Measurements from ENCODE around the gene EFCAB12.

EFCAB12 gene

DNA sequence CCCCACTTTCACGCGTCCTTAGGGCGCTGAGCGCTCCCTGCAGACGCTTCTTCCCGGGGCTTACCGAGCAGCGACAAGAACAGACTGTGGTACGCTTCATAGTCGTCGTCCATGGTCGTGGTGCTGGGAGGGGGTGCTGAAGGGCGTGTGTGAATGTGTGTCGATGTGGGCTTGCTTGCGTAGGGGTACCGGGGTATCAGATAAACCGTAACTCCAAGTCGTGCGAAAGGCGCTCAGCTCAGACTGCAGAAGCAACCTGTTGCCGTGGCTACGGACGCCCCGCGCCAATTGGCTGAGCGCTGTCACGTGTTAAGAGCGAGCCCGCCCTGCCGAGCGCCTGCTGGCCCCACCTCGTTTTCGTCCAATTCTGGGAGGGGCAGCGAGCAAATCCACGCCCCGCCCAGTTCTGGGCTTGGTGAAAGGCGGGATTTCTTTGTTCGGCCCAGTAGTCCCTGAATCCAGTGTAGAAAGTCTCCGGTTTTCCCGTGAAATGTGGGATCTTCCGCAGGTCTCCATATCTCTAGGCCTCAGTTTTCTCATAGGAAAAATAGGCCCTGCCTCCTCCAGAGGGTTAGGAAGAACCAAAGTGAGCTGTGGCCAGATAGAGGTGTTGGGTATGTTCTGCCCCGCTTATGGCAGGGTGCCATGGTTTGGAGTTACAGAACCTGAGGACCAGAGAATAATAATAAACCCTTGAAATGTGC, at the start of gene EFCAB12:
EFCAB12 (minus strand) TSS at position 261 of the 704 bp plus-strand sequence; CDS start at position 113, 148 bp downstream.
- peak; percentile 99 for DNase-seq

DNA sequence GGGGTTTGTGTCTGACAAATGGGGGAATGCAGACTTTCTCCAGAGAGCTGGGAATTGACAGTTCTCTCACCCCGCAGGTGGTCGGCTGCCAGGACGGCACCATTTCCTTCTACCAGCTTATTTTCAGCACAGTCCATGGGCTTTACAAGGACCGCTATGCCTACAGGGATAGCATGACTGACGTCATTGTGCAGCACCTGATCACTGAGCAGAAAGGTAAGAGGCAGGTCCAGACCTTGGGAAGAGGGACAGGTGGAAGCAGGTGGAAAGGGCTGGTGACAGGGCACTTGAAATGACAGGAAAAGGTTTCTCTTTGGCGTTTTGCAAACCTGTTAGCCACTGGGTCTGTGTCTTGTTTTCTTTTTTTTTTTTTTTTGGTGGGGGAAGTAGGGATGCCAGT, 48.1 kb upstream of the EFCAB12 start:
- no peak for DNase-seq

- no peak for DNase-seq
Measured at GRCh38 chr3:129475863-129476262, 47.4 kb upstream of the EFCAB12 start.

DNA sequence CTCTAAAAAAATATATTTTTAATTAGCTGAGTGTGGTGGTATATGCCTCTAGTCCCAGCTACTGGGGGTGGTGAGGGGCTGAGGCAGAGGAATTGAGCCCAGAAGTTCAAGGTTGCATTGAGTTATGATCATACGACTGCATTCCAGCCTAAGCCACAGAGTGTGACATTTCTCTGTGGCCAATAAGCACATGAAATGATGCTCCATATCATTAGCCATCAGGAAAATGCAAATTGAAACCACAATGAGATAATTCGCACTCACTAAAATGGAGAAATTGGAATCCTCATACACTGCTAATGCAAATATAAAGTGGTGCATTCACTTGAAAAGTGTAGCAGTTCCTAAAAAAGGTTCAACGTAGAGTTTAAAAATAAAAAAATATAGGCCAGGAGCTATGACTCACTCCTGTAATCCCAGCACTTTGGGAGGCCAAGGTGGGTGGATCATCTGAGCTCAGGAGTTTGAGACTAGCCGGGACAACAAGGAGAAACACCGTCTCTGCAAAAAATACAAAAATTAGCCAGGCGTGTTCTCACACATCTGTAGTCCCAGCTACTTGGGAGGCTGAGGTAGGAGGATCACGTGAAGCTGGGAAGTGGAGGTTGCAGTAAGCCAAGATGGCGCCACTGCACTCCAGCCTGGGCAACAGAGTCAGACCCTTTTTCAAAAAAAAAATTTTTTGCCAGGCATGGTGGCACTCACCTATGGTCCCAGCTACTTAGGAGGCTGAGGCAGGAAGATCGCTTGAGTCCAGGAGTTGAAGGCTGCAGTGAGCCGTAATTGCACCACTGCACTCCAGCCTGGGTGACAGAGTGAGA, 46.8 kb upstream of the EFCAB12 start:
- no peak for DNase-seq

DNA sequence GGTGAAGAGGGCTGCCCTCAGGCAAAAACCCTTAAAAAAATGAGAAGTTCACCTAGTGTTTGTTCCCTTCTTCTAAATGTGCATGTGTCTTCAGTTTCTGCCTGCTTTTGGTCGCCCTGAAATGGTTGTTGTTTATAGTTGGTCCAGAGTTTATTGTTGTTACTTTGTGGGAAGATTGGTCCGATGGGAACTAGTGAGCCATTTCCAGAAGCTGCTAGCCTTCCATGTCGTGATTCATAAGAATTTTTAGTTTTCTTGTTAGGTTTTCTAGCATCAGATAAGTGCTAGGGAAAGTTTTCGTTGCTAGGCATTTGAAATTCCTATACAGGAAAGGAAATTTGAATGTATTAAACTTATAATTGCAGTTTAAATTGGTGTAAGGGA, 45.3 kb upstream of the EFCAB12 start:
- no peak for DNase-seq

DNA sequence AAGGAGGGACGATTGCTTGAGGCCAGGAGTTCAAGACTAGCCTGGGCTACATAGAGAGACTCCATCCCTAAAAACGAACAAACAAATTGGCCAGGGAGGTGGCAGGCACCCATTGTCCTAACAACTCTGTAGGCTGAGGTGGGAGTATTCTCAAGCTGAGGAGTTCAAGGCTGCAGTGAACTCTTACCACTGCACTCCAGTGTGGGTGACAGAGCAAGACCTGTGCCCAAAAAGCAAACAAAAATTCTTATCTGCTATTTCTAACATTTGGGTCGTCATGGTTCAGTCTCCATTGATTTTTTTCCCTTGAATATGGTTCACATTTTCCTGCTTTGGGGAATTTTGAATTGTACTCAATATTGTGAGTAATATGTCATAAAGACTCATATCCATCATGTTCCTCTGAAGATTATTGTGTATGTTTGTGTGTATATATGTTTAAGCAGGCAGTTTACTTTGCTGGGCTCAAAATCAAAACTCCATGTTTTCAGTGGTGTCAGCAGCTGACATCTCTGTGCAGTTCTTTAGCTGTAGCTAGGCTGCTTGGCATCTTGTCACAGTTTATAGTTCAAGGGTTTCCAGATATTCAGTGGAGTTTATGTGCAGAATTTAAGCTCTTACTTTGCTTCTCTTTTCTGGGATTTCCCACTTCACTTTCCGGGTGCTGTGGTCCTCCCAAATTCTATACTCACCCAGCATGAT, 44.8 kb upstream of the EFCAB12 start:
- DNase-seq, result no peak

- no peak for DNase-seq
Measured at GRCh38 chr3:129470861-129471260, 42.4 kb upstream of the EFCAB12 start.

GRCh38 chr3:129469026-129469425, 40.6 kb upstream of the EFCAB12 start:
- no peak for DNase-seq

DNA sequence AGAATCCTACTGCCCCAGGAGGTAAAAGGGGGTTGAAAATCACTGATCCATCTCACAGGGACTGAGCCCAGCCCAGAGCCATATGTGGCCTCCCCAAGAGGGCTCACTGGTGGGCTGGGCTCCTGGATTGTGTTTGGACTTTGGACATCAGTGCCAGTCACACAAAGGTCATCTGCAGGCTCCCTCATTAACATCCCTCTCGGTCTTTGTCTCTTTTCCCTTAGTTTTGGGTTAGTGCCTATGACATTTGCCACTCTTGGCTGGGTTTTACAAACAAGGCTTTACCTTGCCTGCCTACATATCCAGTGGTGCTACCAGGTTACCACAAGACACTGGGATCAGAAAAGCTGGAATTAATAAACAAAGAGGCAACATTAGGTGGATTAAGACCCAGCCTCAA, 39.5 kb upstream of the EFCAB12 start:
- DNase-seq, result no peak

- no peak for DNase-seq
Measured at GRCh38 chr3:129463716-129464115, 35.3 kb upstream of the EFCAB12 start.

DNA sequence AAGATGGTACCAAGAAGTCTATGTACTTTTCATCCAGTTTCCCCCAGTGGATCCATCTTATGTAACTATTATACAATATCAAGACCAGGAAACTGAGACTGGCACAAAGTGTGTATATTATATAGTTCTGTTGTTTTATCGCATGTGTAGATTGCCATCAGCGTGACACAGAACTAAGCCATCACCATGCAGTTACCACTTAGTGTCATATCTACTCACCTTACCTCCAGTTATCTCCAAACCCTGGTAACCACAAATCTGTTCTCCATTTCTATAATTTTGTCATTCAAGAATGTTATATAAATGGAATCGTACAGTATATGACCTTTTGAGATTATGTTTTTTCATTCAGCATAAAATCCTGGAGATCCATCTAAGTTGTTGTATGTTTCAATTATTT, 34.7 kb upstream of the EFCAB12 start:
- DNase-seq, result no peak

DNA sequence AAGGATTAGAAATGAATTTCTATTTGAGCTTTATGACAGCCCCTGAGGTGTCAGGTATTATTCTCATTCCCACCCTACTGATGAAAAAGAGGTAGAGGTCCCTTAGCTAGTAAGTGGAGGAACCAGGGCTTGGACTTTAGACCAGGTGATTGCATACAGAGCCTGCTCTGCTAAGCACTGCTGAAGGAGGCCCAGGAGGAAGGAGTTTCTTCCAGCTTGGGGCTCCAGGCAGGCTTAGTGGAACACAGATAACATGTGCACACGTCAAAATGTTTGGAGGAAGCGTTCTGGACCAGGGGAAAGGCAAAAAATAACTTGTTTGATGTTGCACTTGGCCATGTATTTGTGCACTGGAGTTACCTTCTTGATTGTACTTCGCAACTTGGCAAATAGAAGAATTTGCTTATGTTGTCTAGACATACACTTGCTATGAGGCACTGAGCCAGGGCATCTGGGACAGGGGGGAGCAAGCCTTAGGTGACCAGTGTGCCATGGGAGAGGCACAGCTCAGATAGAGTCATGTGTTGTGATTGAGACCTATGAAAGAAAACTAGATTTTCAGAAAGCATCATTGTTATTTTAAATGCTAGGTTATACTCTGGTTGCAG, 34.0 kb upstream of the EFCAB12 start:
- DNase-seq, result no peak

- DNase-seq, result no peak
Measured at GRCh38 chr3:129461461-129462146, 33.2 kb upstream of the EFCAB12 start.

- no peak for DNase-seq
Measured at GRCh38 chr3:129461022-129461421, 32.6 kb upstream of the EFCAB12 start.

DNA sequence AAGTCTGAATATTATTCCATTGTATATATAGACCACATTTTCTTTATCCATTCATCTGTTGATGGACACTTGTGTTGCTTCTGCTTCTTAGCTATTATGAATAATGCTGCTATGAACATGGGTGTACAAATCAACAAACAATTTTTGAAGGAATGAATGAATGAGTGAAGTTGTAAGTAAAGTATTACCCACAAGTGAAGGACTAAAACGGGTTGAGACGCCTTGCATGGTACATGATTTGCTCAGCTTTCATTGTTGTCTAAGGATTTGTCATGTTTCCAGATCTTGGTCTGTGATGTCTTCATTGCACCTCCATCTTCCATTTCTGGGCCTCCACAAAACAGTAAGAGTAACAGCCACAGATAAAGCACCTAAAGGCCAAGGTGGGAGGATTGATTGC, 32.1 kb upstream of the EFCAB12 start:
- DNase-seq, result no peak

DNA sequence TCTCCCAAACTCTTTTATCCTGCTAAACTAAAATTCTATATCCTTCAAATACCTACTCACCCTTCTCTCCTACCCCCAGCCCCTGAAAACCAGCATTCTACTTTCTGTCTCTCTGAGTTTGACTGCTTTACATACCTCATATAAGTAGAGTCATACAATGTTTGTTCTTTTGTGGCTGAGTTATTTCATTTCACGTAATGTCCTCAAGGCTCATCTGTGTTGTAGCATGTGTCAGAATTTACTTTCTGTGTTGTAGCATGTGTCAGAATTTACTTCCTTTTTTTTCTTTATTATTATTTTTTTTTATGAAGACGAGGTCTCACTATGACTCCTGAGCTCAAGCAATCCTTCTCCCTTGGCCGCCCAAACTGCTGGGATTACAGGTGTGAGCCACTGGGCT, 31.7 kb upstream of the EFCAB12 start:
- no peak for DNase-seq

- no peak for DNase-seq
Measured at GRCh38 chr3:129453732-129454131, 25.3 kb upstream of the EFCAB12 start.

GRCh38 chr3:129449279-129450115, 21.1 kb upstream of the EFCAB12 start:
- DNase-seq, result no peak

GRCh38 chr3:129448186-129448895, 19.9 kb upstream of the EFCAB12 start:
- DNase-seq, result no peak

GRCh38 chr3:129446926-129447325, 18.5 kb upstream of the EFCAB12 start:
- DNase-seq, result no peak

- no peak for DNase-seq
Measured at GRCh38 chr3:129445471-129445870, 17.0 kb upstream of the EFCAB12 start.

Data from NCI-H1105 treated with DMSO at 0.1 percent for 48 hours (cell line).